MM.1S (cell line): Measurements from ENCODE around the gene MYOZ2.

ENCODE experiments used
- DNase-seq: peaks from one replicate; pipeline ENCODE4 v3.0.0-alpha.2; 2015
- H2AFZ ChIP-seq: fragments of 300-600 bp; sonication (generic); 2 replicates; pipeline ENCODE4 v1.6.0; 2016; ENCODE audit warnings: antibody characterized with exemption, low read length
- H3F3A ChIP-seq: fragments of 300-600 bp; sonication (generic); 2 replicates; pipeline ENCODE4 v1.6.1; 2016; ENCODE audit warnings: mild to moderate bottlenecking, antibody characterized with exemption, low read length, moderate library complexity, mixed read lengths; ENCODE audit not compliant: insufficient read depth
- H3K27ac ChIP-seq: fragments of 300-600 bp; sonication (generic); 2 replicates; pipeline ENCODE4 v1.5.1; 2016; ENCODE audit warnings: mild to moderate bottlenecking, low read length
- H3K27me3 ChIP-seq: fragments of 300-600 bp; sonication (generic); replicated peaks from 2 replicates; pipeline ENCODE4 v1.6.0; 2016; ENCODE audit warnings: low read length; ENCODE audit not compliant: insufficient read depth
- H3K36me3 ChIP-seq: fragments of 300-600 bp; sonication (generic); replicated peaks from 2 replicates; pipeline ENCODE4 v1.6.1; 2016; ENCODE audit warnings: mild to moderate bottlenecking, low read length, mixed read lengths; ENCODE audit not compliant: insufficient read depth
- H3K4me1 ChIP-seq: fragments of 300-600 bp; sonication (generic); 2 replicates; pipeline ENCODE4 v1.6.1; 2016; ENCODE audit warnings: low read length, mixed read lengths
- H3K4me2 ChIP-seq: fragments of 300-600 bp; sonication (generic); 2 replicates; pipeline ENCODE4 v1.6.0; 2016; ENCODE audit warnings: low read depth, low read length
- H3K4me3 ChIP-seq: fragments of 300-600 bp; sonication (generic); 2 replicates; pipeline ENCODE4 v1.5.1; 2016; ENCODE audit warnings: low read length, mixed read lengths
- H3K79me2 ChIP-seq: fragments of 300-600 bp; sonication (generic); 2 replicates; pipeline ENCODE4 v1.6.1; 2016; ENCODE audit warnings: mixed run types, low read length, mixed read lengths
- H3K9ac ChIP-seq: fragments of 300-600 bp; sonication (generic); 2 replicates; pipeline ENCODE4 v1.6.1; 2016; ENCODE audit warnings: low read length, mixed read lengths
- H3K9me2 ChIP-seq: fragments of 300-600 bp; sonication (generic); replicated peaks from 2 replicates; pipeline ENCODE4 v1.6.1; 2016; ENCODE audit warnings: mild to moderate bottlenecking, low read length, mixed read lengths; ENCODE audit not compliant: insufficient read depth
- H3K9me3 ChIP-seq: fragments of 300-600 bp; sonication (generic); replicated peaks from 2 replicates; pipeline ENCODE4 v1.6.1; 2016; ENCODE audit warnings: mild to moderate bottlenecking, low read length, mixed read lengths; ENCODE audit not compliant: insufficient read depth
- H4K20me1 ChIP-seq: fragments of 300-600 bp; sonication (generic); 2 replicates; pipeline ENCODE4 v1.6.1; 2016; ENCODE audit warnings: mild to moderate bottlenecking, low read length, moderate library complexity, mixed read lengths; ENCODE audit not compliant: insufficient read depth
- CTCF ChIP-seq: fragments of 300-600 bp; sonication (generic); IDR thresholded peaks from 2 replicates; pipeline ENCODE4 v1.5.1; 2016; ENCODE audit warnings: antibody characterized with exemption, low read length, mixed read lengths
- EZH2 ChIP-seq: fragments of 300-600 bp; sonication (generic); optimal IDR thresholded peaks from 2 replicates; pipeline ENCODE3; 2017; ENCODE audit warnings: low read depth, mild to moderate bottlenecking, antibody characterized with exemption, low read length, mixed read lengths
- EZH2phosphoT487 ChIP-seq: fragments of 300-600 bp; sonication (generic); IDR thresholded peaks from 2 replicates; pipeline ENCODE4 v1.6.1; 2018; ENCODE audit warnings: antibody characterized with exemption, low read length

MYOZ2 gene

DNA sequence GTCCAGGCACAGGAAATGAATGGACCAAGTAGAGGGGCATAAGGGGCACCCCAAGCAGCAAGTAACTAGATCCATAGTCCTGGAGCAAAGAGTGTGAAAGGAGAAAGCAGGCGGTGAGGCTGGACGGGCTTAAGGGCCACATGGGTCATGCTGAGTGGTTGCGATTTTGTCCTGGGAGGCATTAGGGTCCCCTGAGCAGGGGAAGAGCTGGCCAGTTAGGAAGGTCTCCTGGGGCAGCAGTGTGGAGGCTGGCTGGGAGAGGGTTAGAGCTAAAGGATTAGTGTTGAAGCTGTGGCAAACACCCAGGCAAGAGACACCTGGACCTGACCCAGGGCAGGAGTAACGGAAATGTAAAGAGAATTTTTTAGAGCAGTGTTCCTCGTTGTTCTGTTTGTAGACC lies 26.5 kb downstream of the MYOZ2 start:
- Histone ChIP-seq H3K9me3 (no peaks in the 10 kb centered on the region), H4K20me1 (no peaks in the 10 kb centered on the region), H3K27me3 (no peaks in the 10 kb centered on the region), H3K9ac (no peak overlapping the region), H3K79me2 (no peaks in the 10 kb centered on the region), H2AFZ (no peak overlapping the region), H3K9me2 (no peaks in the 10 kb centered on the region), H3K36me3 (no peaks in the 10 kb centered on the region), H3K4me3 (no peak overlapping the region), H3K4me2 (no peak overlapping the region), H3K4me1 (no peaks in the 10 kb centered on the region), H3K27ac (no peak overlapping the region), H3F3A (no peaks in the 10 kb centered on the region)
- TF ChIP-seq EZH2phosphoT487 (no peak), CTCF (no peak), EZH2 (no peak)
- DNase-seq = no peak

DNA sequence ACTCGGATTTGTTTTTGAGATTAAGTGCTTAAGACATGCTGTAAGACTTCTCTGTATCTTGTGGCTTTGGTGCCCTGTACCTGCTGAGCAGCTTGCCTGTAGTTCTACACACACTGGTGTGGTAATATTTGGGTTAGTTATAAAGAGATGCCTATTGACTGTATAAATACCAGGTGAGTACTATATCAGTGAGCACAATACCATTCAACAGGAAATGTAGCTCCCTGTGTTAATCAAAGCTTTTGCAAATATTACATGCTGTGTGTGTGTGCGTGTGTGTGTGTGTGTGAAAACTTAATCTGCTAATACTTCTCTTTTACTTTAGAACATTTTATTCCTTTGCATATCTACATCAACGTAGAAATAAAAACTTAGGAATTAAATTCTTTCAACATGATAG lies 30.1 kb downstream of the MYOZ2 start:
- Histone ChIP-seq H4K20me1 (no peaks in the 10 kb centered on the region), H3F3A (no peaks in the 10 kb centered on the region), H3K27me3 (no peaks in the 10 kb centered on the region), H3K79me2 (no peaks in the 10 kb centered on the region), H3K27ac (no peak overlapping the region), H3K4me3 (no peak overlapping the region), H2AFZ (no peak overlapping the region), H3K4me1 (no peaks in the 10 kb centered on the region), H3K9me3 (no peaks in the 10 kb centered on the region), H3K9ac (no peak overlapping the region), H3K9me2 (no peaks in the 10 kb centered on the region), H3K4me2 (no peak overlapping the region), H3K36me3 (no peaks in the 10 kb centered on the region)
- DNase-seq = no peak
- no peak for TF ChIP-seq EZH2phosphoT487
- no peak for TF ChIP-seq EZH2
- TF ChIP-seq CTCF = no peak

DNA sequence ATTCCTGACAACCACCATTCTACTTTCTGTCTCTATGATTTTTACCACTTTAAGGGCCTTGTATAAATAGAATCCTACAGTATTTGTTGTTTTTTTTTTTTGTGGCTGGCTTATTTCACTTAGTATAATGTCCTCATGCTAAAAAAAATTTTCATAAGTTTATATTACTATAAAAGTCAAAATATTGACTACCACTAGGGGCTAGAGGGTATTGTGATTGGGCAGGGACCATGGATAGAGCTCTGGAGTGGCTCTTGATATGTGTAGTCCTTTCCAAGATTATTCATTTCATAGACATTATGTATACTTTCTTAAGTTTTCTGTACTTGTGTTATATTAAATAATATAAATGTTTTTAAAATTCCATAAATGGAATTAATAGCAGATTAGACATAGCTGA lies 34.6 kb downstream of the MYOZ2 start:
- Histone ChIP-seq H3K9me3 (no peaks in the 10 kb centered on the region), H2AFZ (no peak overlapping the region), H3K36me3 (no peaks in the 10 kb centered on the region), H3K9ac (no peak overlapping the region), H3K79me2 (no peaks in the 10 kb centered on the region), H3K4me2 (no peak overlapping the region), H3K9me2 (no peaks in the 10 kb centered on the region), H3K4me3 (no peak overlapping the region), H3F3A (no peaks in the 10 kb centered on the region), H4K20me1 (no peaks in the 10 kb centered on the region), H3K27ac (no peak overlapping the region), H3K4me1 (no peaks in the 10 kb centered on the region), H3K27me3 (no peaks in the 10 kb centered on the region)
- no peak for TF ChIP-seq CTCF
- TF ChIP-seq EZH2 = no peak
- no peak for TF ChIP-seq EZH2phosphoT487
- no peak for DNase-seq
